Stimulated activated CD4-positive, alpha-beta T cell treated with anti-CD3 and anti-CD28 coated beads, Interleukin-1b, Interleukin-23, amount 100 ng/mL, for 24 hours (primary cell): ENCODE measurements around the gene HHIPL1.

ENCODE experiments used
- DNase-seq, 4 experiments: peaks; one replicate each; pipeline ENCODE4 v3.0.0-alpha.2; 2020; ENCODE audit warnings: low read depth in 4 of 4, low spot score in 1 of 4

HHIPL1 gene

DNA sequence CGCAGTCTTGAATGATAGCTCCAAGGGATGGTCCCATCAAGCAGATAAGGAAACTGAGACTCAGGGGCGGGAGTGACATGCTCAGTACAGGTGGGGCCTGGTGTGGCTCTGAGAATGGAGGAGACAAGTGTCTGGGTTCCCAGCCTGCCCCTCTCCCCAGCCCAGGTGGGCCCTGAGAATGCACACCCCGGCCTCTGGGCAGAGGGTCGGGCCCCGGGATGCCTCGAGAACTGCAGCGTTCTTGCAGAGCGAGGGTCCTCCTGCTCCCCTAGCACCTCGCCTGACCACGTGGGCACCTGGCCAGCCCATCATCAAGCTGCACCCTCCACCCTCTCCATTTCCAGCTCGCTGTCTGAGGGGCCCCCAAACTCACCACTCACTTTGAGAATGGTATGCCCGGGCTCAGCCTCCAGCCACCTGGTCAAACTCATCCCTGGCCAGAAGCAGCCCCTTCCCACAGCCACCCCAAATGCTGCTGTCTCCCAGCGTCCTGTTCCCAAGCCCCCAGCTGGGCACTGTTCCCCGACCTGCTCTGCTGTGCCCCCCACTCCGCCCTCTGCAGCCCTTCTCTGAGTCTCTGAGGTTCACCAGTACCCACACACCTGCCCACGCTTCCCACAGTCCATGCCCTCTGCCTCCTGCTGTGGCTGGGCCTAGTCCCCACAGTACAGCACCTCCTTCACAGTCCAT lies 83.4 kb downstream of the HHIPL1 start:
- no peak for DNase-seq

DNA sequence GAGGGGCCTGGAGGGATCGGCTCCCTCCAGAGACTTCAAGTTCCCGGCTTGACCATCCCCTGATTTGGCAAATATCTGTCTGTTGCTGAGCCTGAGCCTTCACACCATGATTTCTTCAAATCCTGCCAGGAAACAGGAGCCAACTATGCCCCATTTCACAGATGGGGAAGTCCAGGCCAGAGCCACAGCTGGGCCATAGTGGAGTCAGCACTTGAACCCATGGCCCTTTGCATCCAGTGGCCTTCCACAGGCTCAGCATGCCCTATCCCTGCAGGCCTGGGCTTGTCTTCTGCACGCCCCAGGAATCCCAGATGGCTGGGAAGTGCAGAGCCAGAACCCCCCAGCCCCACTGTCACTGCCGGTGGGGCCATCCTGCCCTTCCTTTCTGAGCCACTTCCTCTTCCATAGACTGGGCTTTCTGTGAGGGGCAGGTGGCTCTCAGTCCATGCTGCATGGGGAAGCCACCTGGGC lies 84.1 kb downstream of the HHIPL1 start:
- no peak for DNase-seq
